GM21529 (cell line): ENCODE results near the gene SRP72.
"Not testable (repeated sequence)": the region's sequence is repeated elsewhere in the genome, so short reads cannot be mapped to it uniquely, and the experiment has no call there.

Experiments
- ATAC-seq: cut with Tn5 transposase; IDR thresholded peaks from one replicate; pipeline ENCODE4 v1.9.1; 2021; ENCODE audit not compliant: unreplicated experiment

The SRP72 gene

DNA sequence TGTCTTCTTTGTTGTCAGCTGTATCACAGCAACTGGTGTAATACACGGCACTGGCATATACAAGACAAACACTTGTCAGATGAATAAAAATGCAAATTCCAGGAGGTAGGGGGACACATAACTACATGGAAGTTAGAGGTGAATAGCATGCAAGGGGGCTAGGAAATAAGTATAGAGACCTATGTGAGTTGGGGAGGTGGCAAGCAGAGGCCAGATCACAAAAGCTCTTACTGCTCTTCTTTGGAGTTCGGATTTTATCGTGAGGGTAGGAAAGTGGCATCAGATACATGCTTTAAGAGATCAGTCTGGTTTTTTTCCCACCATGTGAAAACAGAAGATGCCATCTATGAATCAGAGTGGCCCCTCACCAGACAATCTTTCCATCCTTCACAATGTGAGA is 2.8 kb upstream of the SRP72 start:
- no peak for ATAC-seq

DNA sequence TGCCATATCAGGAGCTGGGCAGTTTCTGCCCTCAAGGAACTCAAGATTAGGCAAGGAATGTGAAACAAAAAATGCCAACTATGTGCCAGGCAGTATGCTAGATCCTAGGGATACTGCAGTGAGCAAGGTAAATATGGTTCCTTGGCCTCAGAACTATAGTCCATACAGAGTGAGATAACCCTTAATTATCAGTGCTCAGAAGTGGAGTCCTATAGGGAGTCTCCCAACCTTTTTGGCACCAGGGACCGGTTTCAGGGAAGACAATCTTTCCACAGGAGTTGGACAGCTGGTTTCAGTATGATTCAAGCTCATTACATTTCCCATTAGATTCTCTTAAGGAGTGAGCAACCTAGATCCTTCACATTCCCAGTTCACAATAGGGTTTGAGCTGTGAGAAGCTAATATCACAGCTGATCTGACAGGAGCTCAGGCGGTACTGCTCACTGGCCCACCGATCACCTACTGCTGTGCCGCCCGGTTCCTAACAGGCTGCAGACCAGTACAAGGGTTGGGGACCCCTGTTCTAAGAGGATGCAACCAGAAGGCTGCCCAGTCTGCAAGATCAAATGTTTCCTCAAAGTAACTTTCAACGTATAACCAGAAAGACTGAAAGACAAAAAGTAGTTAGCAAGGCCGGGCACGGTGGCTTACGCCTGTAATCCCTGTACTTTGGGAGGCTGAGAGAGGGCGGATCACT is 1.7 kb upstream of the SRP72 start:
- ATAC-seq, result no peak

DNA sequence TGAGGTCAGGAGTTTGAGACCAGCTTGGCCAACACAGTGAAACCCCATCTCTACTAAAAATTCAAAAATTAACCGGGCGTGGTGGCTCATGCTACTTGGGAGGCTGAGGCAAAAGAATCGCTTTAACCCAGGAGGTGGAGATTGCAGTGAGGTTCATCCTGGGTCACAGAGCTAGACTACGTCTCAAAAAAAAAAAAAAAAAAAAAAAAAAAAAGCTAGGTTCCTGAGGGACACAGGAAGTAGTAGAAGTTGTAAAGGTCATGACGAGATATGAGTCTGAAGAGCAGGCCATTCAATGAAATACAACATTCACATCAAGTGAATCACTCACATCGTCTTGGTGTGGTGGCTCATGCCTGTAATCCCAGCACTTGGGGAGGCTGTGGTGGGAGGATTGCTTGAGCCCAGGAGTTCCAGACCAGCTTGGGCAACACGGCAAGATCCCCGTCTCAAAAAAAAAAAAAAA is 1.1 kb upstream of the SRP72 start:
- ATAC-seq, result not testable (repeated sequence)

DNA sequence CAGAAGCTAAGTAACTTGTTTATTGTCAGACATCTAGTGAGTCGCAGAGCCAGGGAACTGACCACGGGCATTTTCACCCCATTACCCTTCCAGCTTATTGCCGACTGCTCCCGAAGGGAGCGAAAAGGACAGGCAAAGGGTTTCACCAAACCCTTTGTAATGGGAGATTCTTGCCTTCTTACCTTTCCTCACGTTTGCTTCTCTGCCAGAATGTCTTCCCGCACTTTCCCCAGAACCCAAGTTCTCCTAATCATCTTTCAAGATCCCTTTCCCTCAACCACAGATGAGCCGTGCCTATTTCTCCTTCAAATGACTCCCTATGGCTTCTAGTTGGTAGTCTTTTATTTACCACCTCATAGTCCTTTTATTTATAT is 520 bp upstream of the SRP72 start:
- no peak for ATAC-seq

DNA sequence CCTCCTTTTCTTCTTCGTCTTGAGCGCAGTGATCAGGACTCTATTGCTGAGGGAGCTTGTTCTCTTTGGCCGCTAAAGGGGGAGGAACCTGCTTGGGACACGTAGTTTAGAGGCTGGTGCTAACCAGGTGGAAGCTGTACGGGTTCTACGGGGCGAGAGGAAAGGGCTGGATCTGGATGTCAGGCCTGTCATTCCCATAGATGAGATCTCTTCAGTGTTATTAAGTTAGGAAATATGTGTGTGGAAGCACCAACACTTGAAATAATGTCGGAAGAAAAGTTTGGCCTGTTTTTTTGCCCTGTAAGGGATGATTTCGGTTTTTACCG is 643 bp downstream of the SRP72 start:
- ATAC-seq, result peak; percentile 56

DNA sequence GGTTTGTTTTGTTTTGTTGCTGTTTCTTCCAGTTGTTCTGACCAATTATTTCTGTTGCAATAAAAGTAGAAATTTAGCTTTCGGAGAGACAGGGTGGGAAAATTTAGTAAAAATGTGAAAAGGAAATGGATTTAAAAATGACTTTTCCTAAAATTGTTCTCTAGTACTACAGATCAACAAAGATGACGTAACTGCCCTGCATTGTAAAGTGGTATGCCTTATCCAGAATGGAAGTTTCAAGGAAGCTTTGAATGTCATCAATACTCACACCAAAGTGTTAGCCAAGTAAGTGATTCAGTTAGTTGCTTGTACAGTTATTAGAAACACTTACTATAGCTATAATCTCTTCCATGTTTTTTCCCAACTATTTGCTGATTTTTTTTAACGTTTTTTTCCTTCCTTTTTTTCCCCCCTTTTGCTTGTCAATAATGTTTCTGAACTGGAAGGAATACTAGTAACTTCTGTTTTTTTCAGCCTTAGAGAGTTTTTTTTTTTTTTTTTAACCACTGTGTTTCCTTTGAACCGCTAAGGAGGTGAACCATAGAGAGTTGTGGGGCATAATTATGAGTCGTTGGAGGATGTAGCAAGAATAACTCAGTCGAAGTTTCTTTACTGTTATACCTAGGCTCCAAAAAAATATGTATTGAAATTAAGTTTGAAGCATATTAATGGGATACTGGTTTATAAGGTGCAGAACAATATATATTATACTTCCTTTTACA is 2.2 kb downstream of the SRP72 start:
- no peak for ATAC-seq

DNA sequence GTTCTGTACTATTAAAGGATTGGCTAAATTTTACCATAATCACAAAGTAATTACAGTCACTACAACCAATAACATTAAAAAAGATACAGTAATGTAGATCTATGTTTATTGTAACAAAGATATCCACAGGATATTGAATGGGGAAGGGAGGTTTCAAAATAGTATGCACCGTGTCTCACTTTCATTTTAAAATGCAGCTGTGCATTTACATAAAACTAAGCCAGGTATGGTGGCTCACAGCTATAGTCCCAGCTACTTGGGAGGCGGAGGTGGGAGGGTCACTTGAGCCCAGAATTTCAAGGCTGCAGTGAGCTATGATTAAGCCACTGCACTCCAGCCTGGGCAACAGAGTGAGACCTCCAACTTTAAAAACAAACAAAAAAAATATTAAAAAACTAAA is 8.5 kb downstream of the SRP72 start:
- ATAC-seq, result peak; percentile 89

DNA sequence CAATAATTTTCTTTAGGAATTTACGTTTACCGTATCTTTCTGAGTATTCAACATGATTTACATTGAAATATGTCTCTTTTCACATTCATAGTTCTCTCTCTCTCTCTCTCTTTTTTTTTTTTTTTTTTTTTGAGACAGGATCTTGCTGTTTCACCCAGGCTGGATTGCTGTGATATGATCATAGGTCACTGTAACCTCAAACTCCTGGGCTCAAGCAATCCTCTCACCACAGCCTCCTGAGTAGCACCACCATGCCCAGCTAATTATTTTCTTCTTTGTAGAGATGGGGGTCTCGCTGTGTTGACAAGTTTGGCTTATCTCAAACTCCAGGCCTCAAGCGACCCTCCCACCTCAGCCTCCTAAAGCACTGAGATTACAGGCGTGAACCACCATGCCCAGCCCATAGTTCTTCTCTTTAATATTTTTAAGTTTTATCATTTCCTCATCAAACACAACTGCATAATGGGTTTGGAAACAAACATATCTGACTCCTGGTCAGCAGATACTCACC is 9.8 kb downstream of the SRP72 start:
- ATAC-seq, result no peak

DNA sequence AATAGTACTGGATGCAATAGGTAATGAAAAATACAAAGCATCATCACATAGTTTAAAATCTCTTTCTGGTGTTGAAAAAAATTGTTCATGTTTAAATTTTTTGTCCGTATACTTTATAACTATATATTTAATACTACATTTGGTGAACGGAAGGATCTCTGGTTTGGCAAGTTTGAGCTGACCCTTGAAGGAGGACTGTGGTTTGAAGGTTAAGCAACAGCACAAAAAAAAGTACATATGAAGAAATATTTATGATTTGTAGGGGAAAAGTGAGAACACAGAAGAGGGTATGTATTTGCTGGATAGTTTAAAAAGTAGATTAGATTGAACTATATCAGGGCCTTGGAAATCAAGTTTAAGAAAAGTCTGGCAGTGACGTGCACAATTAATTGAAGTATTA is 13.3 kb downstream of the SRP72 start:
- ATAC-seq, result no peak

DNA sequence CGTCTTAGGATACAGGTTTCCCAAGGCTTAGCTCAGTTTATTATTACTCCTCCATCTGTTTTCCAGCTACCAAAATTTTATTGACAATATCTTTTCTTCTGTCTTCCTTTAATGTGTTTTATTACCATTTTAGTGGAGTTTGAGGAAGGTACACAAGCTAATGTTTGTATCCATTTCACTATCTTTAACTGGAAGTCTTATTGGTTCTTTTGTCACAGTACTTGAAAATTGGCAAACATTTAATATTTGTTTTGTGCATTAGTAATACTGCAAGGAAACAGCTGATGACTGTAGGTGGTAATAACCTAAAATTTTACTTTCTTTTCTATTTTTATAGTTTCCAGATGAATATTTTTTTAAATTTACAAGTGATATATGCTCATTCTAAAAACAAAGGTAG is 28.8 kb downstream of the SRP72 start:
- no peak for ATAC-seq

DNA sequence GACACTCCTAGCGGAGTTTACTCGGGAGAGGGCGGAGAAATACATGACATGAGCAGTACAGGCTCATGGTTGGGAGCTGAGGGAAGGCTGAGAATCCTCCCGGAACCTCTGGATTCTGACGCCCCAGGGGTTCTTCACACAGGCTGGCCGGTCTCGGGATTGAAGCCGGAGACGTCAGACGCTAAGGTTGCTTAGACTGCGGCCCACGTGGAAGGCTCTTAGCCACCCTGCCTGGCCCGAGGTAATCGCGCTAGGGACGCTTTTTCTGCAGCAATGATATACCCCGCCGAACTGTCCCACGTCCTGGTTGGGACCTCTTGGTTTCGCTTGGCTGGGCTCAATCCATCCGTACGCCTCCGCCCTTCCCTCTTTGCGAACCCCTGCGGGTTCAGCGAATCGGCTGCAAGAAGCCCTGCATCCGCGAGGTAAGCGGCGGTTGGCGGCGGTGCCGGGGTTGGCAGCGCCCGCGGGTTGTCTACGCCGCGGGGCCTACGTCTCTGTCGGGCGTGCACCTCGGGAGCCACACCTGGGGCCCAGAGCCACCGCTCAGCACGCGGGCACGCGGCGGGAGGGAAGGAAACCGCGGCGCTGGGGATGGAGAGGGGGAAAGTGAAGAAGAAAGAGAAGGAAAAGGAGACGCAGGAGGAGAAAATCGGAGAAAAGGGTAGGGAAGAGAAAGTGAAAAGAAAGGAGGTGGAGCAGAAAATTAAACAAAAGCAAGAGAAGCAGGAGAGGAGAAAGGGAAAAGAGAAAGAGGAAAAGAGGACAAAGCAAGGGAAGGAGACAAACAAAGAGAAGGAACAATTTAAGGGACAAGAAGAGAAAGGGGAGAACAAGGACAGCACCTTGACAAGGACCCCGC is 38.1 kb downstream of the SRP72 start, which contains the start of gene ARL9:
Gene ARL9 (plus strand): TSS at position 523 of the 862 bp plus-strand sequence. CDS start 72 bp downstream, at position 595.
- ATAC-seq, result peak; percentile 62

DNA sequence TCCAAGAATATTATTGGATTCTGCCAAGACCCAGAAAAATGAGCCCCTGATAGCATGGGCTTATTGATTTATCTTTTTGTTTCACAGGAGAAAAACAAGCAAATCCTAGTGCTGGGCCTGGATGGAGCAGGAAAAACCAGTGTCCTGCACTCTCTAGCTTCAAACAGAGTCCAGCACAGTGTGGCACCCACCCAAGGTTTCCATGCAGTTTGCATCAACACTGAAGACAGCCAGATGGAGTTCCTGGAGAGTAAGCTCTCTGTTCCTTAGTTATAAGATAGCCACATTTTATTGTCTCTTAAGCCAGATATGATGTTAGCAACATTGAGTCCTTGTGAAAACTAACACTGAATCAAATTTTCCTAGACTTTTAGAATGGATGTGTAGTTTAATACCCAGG is 43.7 kb downstream of the SRP72 start:
- ATAC-seq, result no peak

DNA sequence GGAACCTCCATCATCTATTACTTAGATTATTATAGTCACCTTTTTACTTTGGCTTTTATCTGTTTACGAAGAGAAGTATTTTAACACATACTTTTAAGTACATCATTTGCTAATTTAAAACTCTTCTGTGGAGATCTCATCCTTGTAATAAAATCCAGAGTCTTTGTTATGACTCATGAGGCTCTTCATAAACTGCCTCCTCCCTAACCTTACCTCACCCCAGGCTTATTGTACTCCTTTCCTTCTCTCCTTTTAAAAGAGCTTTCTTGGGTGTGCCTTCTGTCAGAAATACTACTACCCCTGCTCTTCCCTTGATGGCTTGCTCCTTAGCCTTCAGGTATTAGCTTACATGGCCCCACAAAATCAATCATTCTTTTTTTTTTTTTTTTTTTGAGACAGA is 44.7 kb downstream of the SRP72 start:
- no peak for ATAC-seq

DNA sequence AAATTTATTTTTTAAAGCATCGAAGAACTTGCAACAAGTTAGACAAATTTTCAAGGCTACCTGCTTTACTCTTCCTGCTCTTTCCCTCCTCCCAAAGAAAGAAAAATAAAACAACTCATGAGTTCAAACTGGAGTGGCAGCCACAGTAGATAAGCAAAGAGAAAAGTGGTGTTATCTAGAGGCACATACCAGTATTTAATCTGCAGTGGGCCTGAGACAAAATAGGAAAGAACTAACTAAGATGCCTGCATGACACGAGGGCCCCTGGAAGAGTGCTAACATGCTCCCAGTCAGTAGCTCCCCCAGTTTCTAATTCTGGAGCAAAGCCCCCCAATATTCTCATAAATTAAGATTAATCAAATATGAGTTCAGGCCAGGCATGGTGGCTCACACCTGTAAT is 46.1 kb downstream of the SRP72 start:
- no peak for ATAC-seq

DNA sequence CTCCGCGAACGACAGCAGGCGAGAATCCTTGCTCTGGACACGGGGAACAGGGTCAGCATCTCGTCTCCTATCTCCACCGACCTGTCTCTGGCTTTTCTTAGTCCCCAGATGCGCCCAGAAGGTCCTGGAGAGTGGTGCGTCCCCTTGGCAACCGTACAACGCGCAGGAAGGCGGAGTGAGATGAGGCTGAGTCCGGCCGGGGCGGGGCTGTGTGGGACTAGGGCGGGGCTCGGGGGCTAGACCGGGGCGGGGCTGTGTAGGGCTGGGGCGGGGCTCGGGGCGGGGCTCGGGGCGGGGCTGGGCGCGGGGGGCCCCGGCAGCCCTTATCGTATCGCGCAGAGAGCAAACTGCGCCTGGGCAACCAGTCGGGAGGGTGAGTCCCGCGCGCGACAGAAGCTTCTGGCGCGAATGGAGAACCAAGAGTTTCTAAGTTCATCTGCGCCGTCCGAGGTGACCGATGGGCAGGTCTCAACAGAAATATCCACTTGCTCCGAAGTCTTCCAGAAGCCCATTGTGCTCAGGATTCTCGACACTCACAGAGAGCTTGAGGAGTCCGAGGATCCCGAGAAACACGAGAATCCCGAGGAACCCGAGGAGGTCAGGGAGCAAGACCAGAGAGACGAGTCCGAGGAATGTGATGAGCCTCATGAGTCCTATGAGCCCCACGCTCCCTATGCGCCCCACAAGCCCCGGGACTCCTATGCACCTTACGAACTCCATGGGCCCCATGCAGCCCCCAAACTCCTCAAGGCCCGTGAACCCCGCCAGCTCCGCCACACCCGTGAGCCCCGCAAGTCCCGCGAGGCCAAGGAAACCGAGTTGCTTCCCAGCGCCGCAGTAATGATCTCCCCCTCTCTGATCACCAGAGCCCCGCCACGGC is 63.1 kb downstream of the SRP72 start:
- ATAC-seq, result peak; percentile 96

DNA sequence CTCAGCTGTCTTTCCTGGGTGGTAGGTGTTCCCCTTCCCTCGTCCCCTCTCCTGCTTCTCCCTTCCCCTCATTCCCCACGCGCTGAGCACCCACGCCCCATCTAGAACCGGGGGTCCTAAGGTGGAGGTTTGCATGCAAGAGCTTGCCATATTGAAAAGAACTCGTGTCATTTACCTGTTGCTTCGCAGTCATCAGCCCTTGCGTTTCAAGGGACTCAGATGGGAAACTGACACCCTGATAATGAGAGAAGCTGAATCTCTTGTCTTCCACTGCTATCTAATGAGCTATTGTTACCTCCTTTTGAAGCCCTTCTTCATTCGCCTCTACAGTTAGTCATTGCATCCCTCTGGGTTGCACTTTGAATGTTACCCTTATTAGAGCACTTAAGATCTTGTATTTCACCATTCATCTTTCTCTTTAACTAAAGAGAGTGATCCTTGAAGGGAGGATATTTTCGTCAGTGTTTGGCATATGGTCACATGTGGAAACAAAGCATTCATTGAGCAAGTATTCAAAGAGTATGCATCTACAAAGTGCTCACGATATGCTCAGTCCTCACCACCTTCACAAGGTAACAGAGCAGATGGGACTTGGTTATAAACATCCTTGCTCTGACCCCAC is 63.8 kb downstream of the SRP72 start:
- no peak for ATAC-seq

DNA sequence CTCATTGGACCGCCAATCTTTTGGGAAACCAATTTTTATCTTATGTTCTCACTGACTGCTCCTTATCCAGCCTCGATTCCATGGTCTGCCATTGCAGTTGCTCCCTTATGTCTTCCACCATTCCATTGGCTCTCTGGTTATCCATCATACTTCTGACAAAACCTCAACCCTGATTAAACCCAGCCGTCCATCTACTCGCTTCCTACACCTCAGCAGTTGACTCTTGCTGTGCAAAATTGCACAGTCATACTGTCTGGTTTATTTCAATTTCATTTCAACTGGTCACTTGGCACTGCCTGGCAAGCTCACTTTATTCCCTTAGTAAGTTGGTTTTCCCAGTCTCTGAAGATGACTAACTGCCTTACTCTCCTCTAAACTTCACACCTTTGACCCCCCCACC is 64.4 kb downstream of the SRP72 start:
- ATAC-seq, result no peak

DNA sequence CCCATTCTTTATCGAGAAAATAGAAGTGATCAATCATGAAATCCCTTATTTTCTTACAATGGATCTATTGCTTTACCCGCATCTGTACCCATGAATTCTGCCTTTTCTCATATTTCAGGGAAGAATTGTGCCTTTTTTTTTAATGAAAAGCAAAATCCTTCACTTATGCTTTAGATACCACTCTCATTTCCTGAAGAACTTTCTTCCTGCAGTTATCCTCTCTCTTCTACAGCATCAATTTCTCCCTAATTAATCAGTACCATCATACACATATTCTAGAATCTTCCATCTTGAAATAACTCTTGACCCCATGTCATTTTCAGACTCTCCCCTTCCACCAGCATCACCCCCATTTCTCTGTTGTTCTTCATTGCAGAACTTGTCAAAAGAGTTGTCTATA is 64.8 kb downstream of the SRP72 start:
- ATAC-seq, result no peak

DNA sequence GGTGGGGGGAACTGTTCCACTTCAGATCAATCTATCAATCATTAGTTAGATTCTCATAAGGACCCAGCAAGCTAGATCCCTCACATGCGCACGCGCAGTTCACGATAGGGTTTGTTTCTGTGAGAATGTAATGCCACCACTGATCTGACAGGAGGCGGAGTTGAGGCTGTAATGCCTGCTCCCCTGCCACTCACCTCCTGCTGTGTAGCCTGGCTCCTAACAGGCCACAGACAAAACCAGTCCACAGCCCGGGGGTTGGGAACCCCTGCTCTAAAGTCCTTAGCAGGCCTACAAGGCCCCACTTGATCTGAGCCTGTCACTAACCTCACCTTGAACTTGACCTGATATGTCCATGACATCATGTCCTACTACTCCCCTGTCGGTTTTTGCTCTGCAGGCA is 68.5 kb downstream of the SRP72 start:
- no peak for ATAC-seq

DNA sequence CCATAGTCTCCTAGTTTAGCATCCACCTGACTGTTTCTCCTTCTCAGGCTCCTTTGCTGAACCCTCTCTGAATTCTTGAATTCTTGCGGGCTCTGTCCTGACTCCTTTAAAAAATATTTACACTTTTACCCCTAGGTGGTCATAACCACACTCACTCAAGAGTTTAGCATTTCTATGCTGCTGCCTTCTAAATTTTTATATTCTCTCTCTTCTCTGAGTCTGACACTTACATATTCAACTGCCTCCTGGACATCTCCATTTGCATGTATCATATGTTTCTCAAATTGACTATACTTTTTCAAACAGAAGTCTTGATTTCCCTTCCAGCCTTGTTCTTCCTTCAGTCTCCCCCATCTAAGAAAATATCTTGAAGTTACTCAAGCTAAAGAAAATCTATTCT is 69.7 kb downstream of the SRP72 start:
- ATAC-seq, result no peak
